Limb (tissue), 2 donors: ENCODE measurements around the gene MAP4.
"Not testable (repeated sequence)": the region's sequence is repeated elsewhere in the genome, so short reads cannot be mapped to it uniquely, and the experiment has no call there.

Source experiments
- DNase-seq, 2 donors: peaks; one replicate each; pipeline ENCODE4 v3.0.0-alpha.2; 2016; ENCODE audit errors: extremely low spot score in 2 of 2

The MAP4 gene

DNA sequence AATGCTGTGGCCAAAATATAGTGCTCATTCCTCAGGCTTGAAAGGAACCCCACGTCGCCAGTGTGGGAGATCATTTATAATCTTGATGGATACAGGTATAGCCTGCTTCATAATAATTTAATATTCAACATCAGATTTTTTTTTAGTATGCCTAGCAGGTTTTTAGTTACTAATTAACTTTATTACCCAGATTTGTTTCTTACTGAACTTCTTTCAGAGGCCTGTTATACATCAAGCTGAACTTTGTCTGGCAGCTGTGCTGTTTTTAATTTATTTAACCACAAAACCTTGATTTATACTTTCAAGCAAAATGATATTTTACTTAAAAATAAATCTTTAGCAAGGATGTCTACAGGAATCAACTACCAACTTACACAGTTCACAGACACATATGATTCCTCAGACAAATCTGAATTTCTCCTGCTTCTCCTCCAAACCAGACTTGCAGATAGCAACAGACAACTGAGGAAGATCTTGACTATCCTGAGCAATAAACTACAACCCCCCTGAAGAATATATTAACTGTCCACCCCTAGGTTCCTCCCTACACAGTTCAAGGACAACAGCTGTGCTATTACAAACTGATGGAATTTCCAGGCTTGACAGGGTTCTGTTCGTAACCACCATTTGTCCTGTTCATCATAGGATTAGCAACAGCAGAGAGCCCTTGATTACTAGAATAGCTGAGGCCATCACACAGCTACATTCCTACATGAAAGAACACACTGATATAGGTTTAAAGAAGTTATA lies 610 bp downstream of the MAP4 start:
- no peak for DNase-seq

- no peak for DNase-seq
Observed at GRCh38 chr3:48014358-48014757, 1.9 kb downstream of the MAP4 start.

- DNase-seq: no peak
Observed at GRCh38 chr3:48013288-48013980, 2.8 kb downstream of the MAP4 start.

GRCh38 chr3:48012659-48013058 lies 3.6 kb downstream of the MAP4 start:
- no peak for DNase-seq

DNA sequence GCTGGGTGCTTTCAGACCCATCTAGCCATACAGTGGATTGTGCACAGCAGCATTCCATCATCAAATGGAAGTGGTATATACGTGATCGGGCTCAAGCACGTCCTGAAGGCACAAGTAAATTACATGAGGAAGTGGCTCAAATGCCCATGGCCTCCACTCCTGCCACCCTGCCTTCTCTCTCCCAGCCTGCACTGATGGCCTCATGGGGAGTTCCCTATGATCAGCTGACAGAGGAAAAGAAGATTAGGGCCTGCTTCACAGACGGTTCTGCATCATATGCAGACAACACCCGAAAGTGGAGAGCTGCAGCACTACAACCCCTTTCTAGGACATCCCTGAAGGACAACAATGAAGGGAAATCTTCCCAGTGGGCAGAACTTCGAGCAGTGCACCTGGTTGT lies 8.2 kb downstream of the MAP4 start:
- DNase-seq: not testable (repeated sequence)

DNA sequence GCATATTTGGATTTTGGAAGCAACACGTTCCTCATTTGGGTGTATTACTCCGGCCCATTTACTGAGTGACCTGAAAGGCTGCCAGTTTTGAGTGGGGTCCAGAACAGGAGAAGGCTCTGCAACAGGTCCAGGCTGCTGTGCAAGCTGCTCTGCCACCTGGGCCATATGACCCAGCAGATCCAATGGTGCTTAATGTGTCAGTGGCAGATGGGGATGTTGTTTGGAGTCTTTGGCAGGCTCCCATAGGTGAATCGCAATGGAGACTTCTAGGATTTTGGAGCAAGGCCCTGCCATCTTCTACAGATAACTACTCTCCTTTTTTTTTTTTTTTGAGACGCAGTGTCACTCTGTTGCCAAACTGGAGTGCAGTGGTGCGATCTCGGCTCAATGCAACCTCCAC lies 8.9 kb downstream of the MAP4 start:
- not testable (repeated sequence) for DNase-seq

- not testable (repeated sequence) for DNase-seq
Observed at GRCh38 chr3:48006794-48007193, 9.4 kb downstream of the MAP4 start.

DNA sequence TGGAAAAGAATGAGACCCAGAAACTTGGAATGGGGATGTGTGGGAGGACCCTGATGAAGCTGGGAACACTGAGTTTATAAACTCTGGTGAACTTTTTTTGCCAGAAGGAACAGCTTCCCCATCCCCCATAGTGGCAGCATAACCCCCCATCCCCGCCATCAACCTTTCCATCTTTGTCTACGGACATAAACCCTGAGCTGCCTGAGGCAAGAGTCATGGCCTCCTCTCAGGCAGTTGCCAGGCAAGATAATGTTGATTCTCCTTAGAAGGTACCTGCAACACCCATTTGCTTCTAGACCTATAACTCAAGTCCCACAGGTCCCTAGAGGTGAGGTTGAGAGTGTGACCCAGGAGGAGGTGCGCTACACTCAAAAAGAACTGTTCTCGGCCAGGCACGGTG lies 11.5 kb downstream of the MAP4 start:
- DNase-seq: no peak

GRCh38 chr3:48002787-48003186 lies 13.4 kb downstream of the MAP4 start:
- DNase-seq: no peak

DNA sequence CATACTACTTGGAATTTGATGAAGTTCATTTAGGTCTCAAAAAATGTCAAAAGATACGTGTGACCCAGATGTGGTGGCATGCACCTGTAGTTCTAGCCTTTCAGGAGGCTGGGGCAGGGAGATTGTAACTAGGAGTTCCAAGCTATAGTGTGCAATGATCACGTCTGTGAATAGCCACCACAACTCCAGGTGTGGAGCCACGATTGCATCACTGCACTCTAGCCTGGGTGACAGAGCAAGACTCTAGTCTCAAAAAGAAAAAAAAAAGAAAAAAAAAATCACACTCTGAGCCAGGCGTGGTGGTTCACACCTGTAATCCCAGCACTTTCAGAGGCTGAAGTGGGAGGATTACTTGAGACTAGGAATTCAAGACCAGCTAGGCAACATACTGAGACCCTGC lies 14.2 kb downstream of the MAP4 start:
- no peak for DNase-seq

- no peak for DNase-seq
Observed at GRCh38 chr3:48000212-48000611, 16.0 kb downstream of the MAP4 start.

- DNase-seq: no peak
Observed at GRCh38 chr3:47996440-47996839, 19.8 kb downstream of the MAP4 start.

DNA sequence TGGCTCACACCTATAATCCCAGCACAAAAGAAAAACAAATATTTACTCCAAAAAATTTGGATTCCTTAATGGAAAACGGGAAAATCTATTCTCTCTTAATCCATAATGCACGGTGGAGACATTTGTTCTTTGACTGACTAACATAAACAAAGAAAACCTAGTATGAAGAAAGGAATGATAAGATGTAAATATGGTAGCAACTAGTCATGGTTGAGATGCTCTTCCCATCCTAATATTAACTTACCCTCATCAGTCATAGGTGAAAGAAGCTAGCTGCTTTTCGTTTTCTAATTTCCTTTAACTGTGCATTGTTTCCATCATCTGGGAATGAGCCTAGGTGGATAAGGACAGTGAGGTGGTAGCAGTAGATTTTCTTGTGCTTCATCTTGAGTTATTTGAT lies 22.0 kb downstream of the MAP4 start:
- no peak for DNase-seq

- no peak for DNase-seq
Observed at GRCh38 chr3:47991341-47991740, 24.9 kb downstream of the MAP4 start.

DNA sequence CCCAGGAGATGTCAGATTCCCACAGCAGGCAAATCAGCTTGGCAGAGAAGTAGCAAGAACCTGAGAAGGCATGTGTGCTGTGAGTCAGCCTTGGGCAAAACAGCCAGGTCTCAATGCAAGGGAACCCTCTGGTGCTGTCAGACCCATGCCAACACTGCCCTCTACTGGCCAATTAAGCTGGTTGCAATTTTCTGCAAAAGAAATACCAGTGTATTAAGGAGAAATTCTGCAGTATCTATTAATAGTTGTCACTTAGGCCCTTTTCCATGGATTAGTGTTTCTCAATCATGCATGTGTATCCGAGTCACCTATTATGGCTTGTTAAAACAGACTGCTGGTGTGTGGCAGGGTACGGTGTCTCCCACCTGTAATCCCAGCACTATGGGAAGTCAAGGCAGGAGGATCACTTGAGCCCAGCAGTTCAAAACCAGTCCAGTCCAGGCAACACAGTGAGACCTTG lies 26.2 kb downstream of the MAP4 start:
- DNase-seq: peak; percentile 69 to 86

DNA sequence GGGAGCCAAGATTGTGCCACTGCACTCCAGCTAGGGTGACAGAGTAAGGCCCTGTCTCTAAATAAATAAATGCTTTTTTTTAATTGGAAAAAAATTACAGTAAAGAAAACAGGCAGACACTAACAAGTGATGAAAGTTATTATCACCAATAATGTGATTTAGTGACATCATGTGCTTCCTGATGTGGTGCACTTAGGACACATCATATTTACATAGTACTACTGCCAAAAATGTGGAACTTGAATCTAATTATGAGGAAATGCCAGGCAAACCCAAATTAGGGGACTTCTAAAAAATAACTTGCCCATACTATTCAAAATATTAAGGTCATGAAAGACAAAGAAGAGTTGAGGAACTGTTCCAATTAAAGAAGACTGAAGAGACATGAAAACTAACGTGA lies 30.8 kb downstream of the MAP4 start:
- DNase-seq: no peak

DNA sequence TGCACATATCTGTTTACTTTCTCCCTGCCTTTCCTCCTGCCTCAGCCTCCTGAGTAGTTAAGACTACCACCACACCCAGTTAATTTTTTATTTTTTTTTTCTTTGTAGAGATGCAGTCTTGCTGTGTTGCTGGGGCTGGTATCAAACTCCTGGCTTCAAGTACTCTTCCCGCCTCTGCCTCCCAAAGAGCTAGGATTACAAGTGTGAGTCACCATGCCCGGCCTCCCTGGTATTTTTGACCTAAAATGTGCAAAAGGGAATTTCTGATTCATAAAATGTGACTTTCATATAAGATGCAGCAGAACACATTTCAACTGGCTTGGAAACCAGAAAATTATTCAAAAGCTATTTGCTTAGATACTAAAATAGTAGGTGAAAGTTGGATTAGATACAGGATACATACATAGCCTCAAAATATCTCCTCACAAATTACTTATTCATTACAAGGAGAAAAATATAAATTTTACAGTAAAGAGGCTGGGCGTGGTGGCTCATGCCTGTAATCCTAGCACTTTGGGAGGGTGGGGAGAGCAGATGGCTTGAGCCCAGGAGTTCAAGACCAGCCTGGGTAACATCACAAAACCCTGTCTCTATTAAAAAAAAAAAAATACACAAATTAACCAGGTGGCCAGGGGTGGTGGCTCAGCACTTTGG lies 32.0 kb downstream of the MAP4 start:
- no peak for DNase-seq

GRCh38 chr3:47980795-47981194 lies 35.4 kb downstream of the MAP4 start:
- DNase-seq: no peak

DNA sequence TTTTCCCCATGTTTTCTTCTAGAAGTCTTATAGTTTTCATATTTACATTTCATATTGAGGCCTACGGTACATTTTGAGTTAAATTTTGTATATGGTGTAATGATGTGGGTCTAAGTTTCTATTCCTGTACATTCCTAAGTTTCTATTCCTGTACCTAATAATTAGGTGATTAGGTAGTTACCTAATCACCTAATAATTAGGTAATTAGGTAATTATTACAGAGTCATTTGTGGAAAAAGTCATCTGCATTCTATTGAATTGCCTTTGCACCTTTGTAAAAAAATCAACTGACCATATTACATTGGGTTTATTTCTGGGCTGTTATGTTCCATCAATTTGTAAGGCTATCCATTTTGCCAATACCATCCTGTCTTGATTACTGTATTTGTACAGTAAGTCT lies 37.1 kb downstream of the MAP4 start:
- no peak for DNase-seq

- no peak for DNase-seq
Observed at GRCh38 chr3:47978386-47978785, 37.8 kb downstream of the MAP4 start.

GRCh38 chr3:47976135-47976732 lies 40.0 kb downstream of the MAP4 start:
- DNase-seq: no peak

DNA sequence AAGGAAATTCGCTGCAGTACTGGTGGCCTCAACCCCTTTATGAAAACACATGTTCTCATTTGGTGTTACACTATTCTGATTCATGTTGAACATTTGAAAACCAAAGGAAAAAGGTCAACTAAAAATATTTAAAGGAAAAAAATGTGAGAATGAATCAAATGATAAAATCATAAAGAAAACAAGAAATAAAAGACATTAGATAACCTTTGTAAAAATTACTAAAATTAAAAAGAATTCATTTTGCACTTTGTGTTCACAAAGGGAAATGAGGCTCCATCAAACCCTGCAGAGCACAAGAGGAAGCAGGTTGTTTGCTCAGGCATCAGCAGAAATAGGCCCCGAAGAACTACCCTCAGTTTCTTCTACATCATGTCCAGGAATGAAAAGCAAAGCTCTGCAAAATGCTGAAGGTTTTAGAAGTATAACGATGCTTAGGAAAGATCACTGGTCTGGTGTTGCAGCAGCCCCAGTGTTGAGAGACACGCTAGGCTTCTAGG lies 41.2 kb downstream of the MAP4 start:
- DNase-seq: no peak
